DMS79 treated with DMSO at 0.1 percent for 48 hours (cell line): Measurements from ENCODE around the gene CATSPERB.
"Not testable (repeated sequence)": the region's sequence is repeated elsewhere in the genome, so short reads cannot be mapped to it uniquely, and the experiment has no call there.

Experiments
- DNase-seq: peaks from one replicate; lab custom pipeline; 2025; lab: John Stamatoyannopoulos, UW

Gene CATSPERB

DNA sequence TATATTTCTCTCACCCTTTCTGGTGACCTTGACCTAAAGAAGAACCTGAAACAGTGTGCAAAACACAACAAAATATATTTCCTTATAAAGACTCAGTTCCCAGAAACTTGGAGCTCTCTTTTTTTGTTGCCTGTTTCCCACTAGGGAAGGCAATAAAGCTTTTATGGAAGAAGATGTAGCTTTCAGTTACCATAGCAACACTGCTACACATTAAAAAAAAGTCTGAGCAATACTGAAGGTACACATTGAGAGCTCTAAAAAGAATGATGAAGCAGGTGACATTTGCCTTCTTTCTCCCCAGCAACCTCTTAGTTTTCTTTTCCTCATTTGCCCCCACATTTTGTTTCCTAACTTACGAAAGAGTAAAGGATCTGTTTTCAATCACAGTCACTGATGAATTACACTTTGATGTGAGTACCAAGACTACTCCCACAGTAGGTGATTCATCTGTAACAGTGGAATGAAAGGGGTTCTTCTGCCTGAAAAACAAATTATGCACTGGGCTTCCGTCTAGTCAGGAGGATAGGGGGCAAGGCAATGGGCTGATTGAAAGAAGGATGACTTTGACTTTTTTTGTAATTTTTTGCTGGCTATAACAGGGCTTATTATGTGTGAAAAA lies 1.1 kb upstream of the CATSPERB start:
- DNase-seq, result no peak

DNA sequence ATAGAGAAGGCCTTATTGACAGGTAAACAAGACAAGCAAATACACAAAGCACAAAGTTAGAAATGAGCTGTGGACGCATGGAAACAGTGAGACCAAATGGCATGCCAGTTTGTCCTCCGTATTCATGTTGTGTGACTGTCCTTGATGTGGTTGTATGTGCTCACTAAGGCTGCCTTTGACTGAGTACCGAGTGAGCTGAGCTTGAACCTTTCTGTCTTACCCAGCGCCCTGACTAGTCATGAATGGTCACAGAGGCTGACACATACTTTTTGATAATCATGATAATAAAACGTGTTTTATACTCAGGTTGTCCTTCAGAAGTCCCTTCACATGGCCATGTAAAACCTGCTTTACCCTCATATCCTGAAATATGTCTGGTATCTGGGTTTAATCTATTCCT lies 553 bp upstream of the CATSPERB start:
- no peak for DNase-seq

DNA sequence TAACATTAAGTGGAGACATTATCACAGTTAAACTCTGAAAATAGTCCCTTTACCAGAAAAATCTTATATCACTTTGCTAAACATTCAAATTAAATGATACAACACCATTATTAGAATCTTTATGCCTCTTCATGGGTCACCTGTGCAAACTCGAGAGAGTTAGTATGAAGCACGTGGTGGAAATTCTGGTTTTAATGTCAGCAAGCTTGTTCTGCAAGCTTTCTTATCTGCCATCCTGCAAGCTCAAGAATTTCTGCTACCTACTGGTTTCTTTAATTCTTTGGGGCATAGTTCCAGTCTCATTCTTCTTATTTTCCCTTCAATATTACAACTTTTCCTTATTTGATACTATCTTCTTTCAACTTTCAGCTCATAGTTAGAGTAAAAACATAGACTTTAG lies 868 bp downstream of the CATSPERB start:
- no peak for DNase-seq

DNA sequence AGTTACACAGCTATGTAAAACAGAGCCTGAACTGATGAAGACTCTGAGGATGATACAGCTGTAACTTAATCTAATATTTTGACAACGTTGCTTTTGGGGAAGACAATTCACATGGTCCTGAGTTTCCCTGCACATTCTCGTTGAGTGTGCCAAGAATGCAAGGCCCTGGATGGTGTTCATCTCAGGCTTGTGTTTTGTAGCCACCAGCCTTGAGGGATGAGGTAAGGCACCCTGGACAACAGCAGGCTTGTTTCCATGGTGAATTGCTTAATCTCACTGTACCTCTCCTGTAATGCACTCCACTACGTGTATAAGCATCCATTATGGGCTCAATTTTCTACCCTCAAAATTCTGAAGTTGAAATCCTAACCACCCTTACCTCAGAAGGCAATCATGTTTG lies 2.1 kb downstream of the CATSPERB start:
- no peak for DNase-seq

DNA sequence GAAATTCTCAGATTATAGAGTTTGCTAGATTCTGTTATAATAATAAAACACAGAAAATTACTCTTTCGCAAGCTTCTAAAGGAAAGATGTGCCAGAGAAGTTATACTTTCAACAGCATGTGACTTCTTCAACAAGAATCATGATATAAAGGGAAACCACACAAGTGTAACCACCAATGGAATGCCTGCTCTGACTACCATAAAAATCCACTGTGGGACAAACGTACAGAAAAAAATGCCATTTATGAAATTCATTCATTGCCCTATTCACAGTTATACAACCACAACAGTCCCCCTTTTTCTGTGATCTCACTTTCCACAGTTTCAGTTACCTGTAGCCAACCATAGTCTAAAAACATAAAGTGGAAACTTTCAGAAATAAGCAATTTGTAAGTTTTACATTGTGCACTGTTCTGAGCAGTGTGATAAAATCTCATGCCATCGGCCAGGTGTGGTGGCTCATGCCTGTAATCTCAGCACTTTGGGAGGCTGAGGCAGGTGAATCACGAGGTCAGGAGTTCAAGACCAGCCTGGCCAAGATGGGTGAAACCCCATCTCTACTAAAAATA lies 3.2 kb downstream of the CATSPERB start:
- no peak for DNase-seq

DNA sequence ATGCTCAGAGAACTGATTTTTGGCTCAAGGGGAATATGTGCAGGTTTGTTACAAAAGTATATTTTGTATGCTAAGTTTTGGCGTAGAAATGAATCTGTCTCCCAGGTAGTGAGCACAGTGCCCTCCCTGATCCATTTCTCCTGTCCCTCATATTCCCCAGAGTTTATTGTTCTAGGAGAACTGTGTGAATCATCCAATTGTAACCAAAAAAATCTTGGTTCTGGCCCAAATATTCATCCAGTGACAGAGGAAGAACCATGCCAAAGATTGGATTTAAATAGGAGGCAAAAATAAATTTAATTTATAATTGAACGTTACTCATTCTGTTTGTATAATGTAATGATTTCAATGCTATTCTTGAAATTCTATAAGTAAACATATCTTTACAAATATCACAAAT lies 4.8 kb downstream of the CATSPERB start:
- no peak for DNase-seq

DNA sequence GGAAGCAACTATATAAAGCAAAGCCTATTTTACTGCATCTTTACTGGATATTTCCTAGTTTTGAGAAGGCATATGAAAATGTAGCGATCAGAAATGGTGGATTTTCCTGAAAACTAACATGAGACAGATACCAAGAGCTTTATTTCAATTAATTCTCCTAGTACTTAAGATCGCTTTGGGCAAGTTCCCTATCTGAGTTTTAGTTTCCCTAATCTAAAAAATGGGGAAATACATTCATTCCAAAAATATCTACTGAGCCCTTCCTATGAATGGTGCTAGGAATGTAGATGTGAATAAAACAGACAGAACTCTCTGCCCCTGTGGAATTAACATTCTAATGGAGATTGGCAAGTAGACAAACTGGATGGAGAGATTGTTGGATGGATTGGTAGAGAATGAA lies 8.4 kb downstream of the CATSPERB start:
- no peak for DNase-seq

DNA sequence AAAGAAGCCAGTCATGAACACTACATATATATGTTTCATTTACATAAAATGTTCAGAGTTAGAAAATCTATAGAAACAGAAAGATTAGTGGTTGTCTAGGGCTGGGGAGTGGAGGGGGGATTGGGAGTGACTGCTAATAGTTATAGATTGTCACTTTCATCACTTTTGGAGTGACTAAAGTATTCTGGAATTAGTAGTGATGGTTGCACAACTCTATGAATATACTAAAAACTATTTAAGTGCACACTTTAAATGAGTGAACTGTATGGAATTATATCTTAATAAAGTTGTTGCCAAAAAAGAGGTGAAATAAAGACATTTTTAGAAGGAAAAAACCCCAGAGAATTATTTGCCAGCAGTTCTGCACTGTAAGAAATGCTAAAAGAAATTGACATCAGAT lies 9.5 kb downstream of the CATSPERB start:
- no peak for DNase-seq

DNA sequence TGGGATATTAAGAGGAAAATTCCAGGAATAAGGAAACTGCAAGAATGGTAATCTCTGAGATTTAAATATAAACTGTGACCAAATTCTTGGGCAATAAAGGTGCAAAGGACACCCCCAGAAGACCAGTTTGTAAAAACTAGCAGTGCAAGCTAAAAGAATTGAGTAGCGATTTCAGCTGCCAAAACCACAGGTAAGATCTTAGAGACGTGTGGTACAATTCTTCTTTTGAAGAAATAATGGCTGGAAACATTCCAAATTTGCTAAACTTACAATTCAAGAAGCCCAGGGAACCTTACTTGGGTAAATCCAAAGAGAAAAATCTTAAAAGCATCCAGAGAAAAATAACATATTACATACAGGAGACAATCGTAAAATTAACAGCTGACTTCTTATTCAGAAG lies 12.0 kb downstream of the CATSPERB start:
- DNase-seq, result peak; percentile 16

DNA sequence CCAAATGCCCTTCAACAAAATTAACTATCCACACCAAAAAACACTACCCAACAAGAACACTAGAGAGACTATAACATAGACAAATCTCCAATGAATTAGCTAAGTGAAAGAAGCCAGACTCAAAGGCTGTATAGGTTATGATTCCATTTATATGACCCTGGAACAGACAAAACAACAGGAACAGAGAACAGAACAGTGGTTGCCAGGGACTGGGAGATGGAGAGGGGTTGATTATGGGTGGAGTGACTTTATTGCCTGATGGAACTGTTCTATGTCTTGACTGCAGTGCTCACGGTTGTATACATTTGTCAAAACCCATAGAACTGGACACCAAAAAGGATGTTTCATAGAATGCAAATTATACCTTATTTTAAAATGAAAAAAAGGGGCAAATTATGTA lies 14.9 kb downstream of the CATSPERB start:
- DNase-seq, result no peak

DNA sequence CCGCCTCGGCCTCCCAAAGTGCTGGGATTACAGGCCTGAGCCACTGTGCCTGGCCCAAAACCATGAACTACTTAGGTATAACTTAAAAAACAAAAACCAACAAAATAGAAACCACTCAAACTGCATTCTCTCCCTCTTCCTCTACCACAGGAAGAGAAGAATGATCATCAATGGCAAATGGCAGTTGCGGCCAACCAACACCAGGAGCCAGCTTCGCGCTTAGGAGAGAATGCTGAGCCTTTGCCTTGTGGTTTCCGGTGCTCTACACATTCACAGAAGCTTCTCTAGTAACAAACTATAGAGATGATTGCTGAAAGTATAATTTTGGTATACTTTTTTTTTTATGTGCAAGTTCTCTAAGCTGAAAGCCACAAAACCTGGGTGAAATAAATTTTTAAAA lies 17.1 kb downstream of the CATSPERB start:
- DNase-seq, result no peak

DNA sequence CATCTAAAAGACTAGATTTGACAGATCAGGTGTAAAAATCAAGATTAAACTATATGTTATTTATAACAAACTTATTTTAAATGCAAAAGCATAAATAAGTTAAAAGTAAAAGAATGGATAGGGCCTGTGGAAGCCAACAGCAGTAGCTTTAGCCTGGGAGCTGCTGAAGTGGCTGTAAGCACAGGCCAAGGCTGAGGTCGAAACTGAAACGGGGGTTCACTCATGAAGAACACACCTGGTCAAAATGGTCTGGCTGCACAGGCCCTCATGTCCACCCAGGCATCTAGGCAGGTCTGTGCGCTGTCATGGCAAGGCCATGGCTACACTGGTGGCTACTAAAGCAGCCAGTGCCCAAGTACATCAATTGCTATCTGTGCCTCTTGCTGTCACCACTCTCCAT lies 23.1 kb downstream of the CATSPERB start:
- no peak for DNase-seq

DNA sequence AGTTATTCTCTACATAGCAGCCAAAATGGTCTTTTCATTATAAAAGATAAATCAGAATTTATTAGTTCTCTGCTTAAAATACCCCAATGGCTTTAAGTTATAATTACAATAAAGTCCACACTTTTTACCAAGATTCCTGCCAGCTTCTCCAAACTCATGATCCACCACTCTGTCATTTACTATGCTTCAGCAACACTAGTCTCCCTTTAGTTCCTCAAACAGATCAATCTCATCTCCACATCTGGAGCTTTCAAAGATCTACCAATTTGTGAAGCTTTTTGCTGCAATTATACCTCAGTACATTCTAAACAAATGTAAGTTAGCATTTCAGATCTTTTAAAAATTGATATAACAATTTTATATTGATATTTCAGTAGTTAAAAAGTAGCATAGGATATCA lies 24.9 kb downstream of the CATSPERB start:
- no peak for DNase-seq

DNA sequence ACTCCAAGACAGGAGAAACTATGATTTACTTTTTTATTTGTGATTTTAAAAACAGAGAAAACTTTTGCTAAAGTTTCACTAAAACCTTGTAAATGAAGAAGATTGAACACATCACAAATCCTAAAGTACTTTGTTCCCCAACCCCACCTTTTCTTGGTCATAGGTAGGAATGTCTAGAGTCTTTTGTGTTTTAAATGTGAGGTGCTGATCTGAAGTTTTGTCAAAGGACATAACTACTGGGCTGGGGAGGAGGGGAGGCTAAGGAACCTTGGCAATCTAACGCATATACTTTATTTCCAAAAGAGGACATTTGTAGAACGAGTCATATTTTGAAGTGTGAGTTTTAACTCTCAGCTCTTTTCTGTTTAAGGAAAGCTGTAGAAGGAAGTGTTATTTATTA lies 37.2 kb downstream of the CATSPERB start:
- DNase-seq, result no peak

DNA sequence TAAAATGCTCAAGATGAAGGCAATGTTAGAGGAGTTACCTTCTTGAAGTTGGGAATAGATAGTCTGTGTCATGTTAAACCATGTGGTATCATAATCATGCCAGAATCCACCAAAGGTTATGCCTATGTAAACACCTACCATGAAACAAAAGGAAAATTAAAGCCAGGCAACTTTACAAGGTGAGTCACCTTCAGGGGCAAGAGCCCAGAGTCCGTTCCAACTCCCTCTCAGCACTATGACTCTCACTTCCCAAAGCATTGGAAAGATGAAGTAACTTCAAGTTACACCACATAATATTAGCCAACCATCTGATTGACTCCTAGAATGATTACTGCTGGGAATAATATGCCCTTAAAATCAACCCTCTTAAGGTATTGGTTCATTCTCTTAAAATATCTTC lies 38.5 kb downstream of the CATSPERB start:
- no peak for DNase-seq

DNA sequence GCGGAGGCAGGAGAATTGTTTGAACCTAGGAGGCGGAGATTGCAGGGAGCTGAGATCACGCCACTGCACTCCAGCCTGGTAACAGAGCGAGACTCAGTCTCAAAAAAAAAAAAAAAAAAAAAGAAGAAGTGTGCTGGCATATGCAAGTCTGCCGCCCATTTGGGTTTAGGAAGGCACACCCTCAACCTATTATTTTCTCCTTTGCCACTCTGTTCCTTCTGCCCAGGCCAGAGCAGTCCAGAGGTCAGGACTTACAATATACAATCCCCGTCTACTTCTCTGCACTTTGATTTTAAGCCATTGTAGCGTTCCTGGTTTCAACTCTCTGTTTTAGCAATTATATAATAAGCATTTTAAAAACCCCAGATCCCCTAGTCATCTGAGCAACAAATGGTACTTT lies 39.8 kb downstream of the CATSPERB start:
- no peak for DNase-seq

DNA sequence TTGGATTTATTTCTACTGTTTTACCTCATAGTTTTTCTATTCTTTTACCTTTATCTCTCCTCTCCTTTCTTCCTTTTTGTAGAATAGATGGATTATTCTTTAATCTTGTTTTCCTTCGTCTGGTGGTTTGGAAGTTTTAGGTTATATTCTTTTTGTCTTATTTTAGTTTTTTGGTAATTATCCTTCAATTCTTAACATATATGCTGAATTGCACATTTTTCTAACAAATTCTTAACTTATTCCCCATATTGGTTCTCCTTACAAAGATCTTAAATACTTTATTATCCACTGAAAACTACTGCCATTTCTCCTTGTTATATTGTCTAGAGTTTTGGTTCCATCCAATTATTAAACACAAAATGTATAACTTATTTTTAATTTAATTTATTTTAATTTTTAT lies 42.3 kb downstream of the CATSPERB start:
- no peak for DNase-seq

DNA sequence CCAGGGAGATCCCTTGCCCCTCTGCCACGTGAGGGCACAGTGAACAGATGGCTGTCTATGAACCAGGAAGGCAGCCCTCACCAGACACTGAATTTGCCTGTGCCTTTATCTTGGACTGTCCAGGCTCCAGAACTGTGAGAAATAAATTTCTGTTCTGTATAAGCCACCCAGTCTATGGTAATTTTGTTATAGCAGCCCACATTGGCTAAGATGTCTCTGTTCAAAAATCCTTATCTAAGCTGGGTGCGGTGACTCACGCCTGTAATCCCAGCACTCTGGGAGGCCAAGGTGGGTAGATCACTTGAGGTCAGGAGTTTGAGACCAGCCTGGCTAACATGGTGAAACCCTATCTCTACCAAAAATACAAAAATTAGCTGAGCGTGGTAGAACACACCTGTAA lies 44.5 kb downstream of the CATSPERB start:
- not testable (repeated sequence) for DNase-seq

DNA sequence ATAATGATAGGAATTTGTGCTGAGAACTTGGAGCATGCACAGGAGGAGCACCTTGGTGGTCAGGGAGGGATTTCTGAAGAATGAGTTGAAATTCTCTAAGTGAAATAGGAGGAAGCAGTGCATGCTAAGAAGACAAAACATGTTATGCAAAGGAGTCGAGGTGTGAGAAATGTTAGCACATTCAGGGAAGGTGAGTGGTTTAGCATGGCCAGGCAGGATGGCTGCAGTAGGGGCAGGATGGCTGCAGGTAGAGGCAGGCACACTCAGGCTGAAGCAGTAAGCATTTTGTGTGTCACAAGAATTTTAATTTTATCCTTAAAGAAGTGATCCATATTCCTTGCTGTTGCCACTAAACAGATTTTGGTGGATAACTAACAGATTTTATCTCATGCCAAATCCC lies 46.3 kb downstream of the CATSPERB start:
- DNase-seq, result no peak

DNA sequence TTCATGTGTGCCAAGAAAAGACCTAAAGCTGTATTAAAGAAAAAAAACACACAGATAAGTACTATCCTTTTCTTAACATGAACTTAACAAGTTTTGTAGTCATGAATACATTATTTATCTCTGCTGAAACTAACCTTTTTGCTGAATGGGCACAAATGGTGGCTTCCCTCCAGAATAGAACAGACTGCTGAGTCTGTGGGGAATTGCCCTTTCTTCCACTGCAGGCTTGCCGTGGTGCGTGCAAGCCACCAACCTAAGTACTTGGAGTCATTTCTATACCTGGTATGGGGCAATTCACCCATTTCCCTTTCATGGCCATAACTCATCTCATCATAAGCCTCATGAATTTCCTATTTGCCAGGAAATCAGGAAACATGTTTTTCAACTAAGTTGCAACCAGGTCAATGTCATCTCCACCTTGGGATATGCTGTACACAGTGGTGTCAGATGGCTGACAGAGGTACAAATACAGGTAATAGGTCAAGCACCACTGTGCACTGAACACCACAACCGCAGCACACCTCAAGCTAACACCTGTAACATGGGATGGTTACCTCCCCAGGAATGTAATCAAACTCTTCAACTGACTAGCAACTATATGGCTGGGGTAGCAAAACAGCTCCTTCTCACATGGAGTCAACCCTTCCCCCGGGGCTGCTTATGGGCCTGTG lies 49.9 kb downstream of the CATSPERB start:
- DNase-seq, result no peak

DNA sequence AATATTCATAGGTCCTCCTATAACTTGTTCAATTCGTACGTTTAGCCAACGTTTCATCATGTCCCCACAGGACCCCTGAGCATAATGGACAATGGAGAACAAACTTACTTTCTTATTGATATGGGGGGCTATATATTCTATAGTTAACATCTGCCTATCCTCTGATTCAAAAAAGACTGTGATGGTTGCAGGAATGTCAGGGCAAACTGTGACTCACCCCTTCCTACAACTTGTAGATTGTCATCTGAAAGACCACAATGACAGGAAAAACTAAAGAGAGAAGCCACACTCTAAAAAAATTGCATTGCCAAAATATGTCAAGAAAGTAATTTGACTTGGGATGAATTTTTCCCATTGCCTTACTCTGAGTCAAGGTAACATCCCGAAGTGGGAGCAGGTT lies 50.8 kb downstream of the CATSPERB start:
- no peak for DNase-seq

DNA sequence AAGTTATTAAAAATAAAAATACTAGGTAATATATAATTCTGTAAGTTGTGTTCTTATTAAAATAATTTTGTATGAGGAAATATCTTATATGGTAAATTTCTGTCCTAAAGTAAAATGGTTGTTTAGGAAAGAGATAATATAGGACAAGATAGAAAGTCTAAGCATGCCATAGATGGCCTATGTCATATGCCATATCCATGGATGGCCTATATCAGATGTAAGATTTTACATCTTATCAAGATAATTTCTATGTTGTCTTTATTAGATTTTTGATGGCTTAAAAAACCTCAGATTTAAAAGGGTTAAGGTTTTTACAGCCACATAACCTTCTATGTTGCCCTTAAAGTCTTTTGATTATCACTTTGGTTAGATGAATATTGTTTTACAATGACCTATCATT lies 52.6 kb downstream of the CATSPERB start:
- no peak for DNase-seq

DNA sequence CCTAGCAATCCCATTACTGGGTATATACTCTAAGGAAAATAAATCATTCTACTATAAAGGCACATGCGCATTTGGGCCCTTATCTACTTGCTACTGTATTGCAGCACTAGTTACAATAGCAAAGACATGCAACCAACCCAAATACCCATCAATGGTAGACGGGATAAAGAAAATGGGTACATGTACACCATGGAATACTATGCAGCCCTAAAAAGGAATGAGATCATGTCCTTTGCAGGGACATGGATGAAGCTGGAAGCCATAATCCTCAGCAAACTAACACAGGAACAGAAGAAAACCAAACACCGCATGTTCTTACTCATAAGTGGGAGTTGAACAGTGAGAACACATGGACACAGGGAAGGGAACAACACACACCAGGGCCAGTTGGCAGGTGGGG lies 54.2 kb downstream of the CATSPERB start:
- DNase-seq, result not testable (repeated sequence)

DNA sequence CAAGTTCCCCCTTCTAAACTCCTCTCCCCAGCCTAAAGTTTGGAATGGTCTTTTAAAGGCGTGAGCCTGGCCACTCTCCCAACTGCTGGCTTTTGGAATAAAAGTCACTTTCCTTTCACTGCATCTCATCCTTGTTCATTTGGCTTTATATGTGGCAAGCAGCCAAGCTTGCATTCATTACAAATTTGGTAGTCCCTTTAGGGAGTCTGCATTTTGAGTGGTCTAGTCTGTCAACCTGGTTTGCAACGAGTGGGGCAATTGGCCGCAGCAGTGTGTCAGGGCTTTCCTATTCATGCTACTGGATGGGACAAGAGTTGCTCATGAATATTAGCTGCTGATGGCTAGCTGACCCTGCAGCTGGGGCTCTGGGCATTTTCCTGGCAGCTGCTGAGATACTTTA lies 57.0 kb downstream of the CATSPERB start:
- DNase-seq, result peak; percentile 42
